GM19351 (cell line): ENCODE data around the gene EPAS1.

Experiments used
- ATAC-seq: cut with Tn5 transposase; IDR thresholded peaks from one replicate; pipeline ENCODE4 v1.9.1; 2021; ENCODE audit warnings: mild to moderate bottlenecking, moderate library complexity; ENCODE audit not compliant: unreplicated experiment

EPAS1 gene

DNA sequence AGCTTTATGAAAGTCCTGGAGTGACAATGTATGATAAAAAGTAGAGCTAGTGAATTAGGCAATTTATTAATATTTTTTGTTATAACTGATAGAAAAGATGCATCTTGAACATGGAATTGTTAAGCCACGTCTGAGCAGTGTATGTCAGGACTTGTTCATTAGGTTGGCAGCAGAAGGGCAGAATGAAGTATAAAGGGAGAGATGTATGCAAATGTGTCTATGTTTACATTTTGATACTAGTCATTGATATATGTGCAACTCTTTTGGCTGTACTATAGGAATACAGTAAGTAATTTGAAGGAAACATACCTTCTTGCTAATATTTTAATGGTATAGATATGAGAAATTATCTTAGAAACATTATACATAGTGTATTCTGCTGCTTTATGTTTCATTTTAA, 133.2 kb downstream of the EPAS1 start:
- no peak for ATAC-seq

- ATAC-seq: no peak
Measured at GRCh38 chr2:46430992-46431391, 133.8 kb downstream of the EPAS1 start.

DNA sequence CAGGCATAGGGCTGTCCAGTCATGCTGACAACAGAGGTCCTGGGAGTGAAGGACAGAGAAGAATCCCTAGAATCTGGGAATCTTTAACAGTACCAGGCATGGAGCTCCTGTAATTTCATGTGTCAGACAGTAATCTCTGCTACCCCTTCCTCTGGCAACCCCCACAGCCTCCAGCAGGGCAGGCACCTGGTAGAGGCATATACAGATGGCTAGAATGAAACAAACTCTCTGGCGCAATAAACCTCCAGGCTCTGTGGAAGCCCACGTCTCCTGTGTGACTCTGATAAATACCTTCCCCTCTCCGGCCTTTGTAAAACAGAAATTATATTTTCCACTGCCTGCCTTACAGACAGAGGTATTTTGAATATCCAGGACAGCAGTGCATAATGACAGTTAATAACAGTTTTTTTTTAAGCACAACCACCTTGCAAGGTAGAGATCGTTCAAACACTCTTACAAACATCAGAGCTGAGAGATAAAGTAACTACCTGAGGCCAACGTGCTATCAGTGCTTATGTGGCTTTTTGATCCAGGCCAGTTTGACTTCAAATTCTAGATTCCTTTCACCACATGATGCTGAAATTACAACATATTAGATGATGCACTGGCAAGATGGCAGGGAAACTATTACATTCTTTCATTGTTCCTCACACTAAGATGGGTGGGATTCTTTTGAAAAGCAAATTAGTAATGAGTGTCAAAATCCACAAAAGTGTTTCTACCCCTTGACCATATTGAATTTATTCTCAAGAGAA, 134.5 kb downstream of the EPAS1 start:
- no peak for ATAC-seq

DNA sequence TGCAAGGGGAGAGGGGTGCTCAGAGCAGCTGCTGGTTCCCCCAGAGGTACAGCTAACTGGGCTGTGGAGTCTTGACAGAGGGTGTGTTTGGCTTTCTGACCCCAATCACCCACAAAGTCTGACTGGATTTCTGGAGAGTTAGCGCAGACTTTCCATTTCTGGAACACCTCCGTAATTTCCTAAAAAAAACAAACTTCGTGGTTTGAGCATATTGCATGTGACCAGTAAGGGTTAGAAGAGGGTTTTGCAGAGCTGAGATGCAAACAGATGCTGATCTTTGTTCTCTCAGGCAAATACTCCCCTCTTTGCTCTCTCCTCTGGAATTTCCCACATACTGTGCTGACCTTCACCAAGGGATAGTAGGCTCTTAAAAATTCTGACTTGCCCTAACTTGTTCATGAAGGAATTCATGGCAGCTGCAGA, 137.7 kb downstream of the EPAS1 start:
- no peak for ATAC-seq

DNA sequence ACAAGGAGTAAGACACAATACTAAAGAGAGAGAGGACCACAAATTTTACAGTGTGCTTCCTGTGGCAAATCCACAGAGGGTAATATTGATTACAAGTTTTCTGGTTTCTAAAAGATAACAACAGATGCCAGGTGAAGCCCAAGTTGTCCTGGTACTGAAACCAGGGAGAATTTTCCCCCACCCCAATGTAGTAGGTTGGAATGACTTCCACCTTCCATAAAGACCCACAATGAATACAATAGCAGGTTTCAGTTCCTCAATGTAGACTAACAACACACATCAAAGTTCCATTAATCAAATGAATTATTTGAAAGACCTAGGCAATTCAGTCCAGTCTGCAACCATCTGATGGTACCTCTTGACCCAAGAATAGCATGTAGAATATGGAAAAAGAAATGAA, 138.1 kb downstream of the EPAS1 start:
- no peak for ATAC-seq

GRCh38 chr2:46435796-46436360, 138.7 kb downstream of the EPAS1 start:
- ATAC-seq: no peak
